B cell (primary cell): ENCODE measurements around the gene PARVB. TPM values are rescaled to one million over a fixed set of nuclear protein-coding genes. Genes with fewer than 3 reads are reported as not detected.

ENCODE experiments used
- ATAC-seq: fragments of 200-7000 bp; cut with Tn5 transposase; one replicate; pipeline ENCODE4 v1.10.0; 2021; ENCODE audit warnings: low read depth, mild to moderate bottlenecking, moderate number of reproducible peaks, moderate library complexity
- CTCF ChIA-PET: fragments of 350-600 bp; sonication (Branson Sonifier 250); formaldehyde crosslinking; loops from one replicate; lab custom pipeline; 2021; ENCODE audit warnings: antibody characterized with exemption, inconsistent platforms; lab: Charles Lee
- POLR2A ChIA-PET: fragments of 350-600 bp; sonication (Branson Sonifier 250); formaldehyde crosslinking; loops from one replicate; lab custom pipeline; 2021; ENCODE audit warnings: antibody characterized with exemption; lab: Charles Lee
- DNase-seq: peaks from one replicate; pipeline ENCODE4 v3.0.0; 2013
- H2AFZ ChIP-seq: 2 replicates; pipeline ENCODE4 v1.6.1; 2012; ENCODE audit warnings: mild to moderate bottlenecking, low read depth, low read length; ENCODE audit not compliant: insufficient read depth, poor library complexity, severe bottlenecking
- H3K27ac ChIP-seq, 2 donors: 1 replicate in 1 of 2; 2 replicates in 1 of 2; pipeline ENCODE4 v1.5.1; 2012 to 2013; ENCODE audit warnings: low read length in 2 of 2, mild to moderate bottlenecking in 2 of 2, moderate library complexity in 1 of 2
- H3K27me3 ChIP-seq, 4 experiments: fragments of 200-600 bp in 1 of 4; sonication (generic) in 1 of 4; replicated peaks in 1 of 4; 1 replicate in 2 of 4; 2 replicates in 2 of 4; pipeline versions ENCODE4 v1.6.1 to v1.7.0; 2013 to 2016; ENCODE audit warnings: low read length in 3 of 4, mild to moderate bottlenecking in 2 of 4, mixed read lengths in 1 of 4, moderate library complexity in 1 of 4; ENCODE audit not compliant: insufficient read depth in 4 of 4, control insufficient read depth in 3 of 4; ENCODE audit errors: control extremely low read depth in 1 of 4
- H3K36me3 ChIP-seq, 2 experiments: replicated peaks in 1 of 2; 1 replicate in 1 of 2; 2 replicates in 1 of 2; pipeline versions ENCODE4 v1.6.1 to v1.7.1; 2013; ENCODE audit warnings: low read length in 1 of 2; ENCODE audit not compliant: insufficient read depth in 2 of 2, control insufficient read depth in 1 of 2; ENCODE audit errors: control extremely low read depth in 1 of 2, extremely low read depth in 1 of 2
- H3K4me1 ChIP-seq, 2 donors: fragments of 200-600 bp in 1 of 2; sonication (generic) in 1 of 2; 1 replicate in 1 of 2; 2 replicates in 1 of 2; pipeline versions ENCODE4 v1.5.1 to v1.6.1; 2013 to 2017; ENCODE audit warnings: low read length in 2 of 2; ENCODE audit not compliant: control insufficient read depth in 2 of 2, insufficient read depth in 2 of 2
- H3K4me2 ChIP-seq: replicated peaks from 2 replicates; pipeline ENCODE3; 2012; ENCODE audit warnings: mild to moderate bottlenecking, low read depth, low read length; ENCODE audit not compliant: poor library complexity, severe bottlenecking
- H3K4me3 ChIP-seq, 5 experiments: fragments of 200-600 bp in 1 of 5; sonication (generic) in 1 of 5; 1 replicate in 3 of 5; 2 replicates in 2 of 5; pipeline versions ENCODE4 v1.5.1 to v1.7.0; 2011 to 2016; ENCODE audit warnings: low read length in 4 of 5, mild to moderate bottlenecking in 4 of 5, low read depth in 2 of 5, control low read depth in 1 of 5, moderate library complexity in 1 of 5; ENCODE audit not compliant: insufficient read depth in 1 of 5; ENCODE audit errors: control extremely low read depth in 1 of 5, extremely low read depth in 1 of 5
- H3K79me2 ChIP-seq: fragments of 200-600 bp; sonication (generic); one replicate; pipeline ENCODE4 v1.6.0; 2016; ENCODE audit warnings: low read length; ENCODE audit not compliant: control insufficient read depth, insufficient read depth
- H3K9ac ChIP-seq: fragments of 200-600 bp; sonication (generic); 2 replicates; pipeline ENCODE4 v1.6.1; 2017; ENCODE audit warnings: mild to moderate bottlenecking, low read length, moderate library complexity
- H3K9me3 ChIP-seq, 3 donors: one replicate each; pipeline versions ENCODE4 v1.6.1 to v1.7.1; 2013; ENCODE audit warnings: low read length in 2 of 3; ENCODE audit not compliant: control insufficient read depth in 2 of 3, insufficient read depth in 1 of 3; ENCODE audit errors: control extremely low read depth in 1 of 3
- H4K20me1 ChIP-seq: 2 replicates; pipeline ENCODE4 v1.6.0; 2012; ENCODE audit warnings: mild to moderate bottlenecking, low read length; ENCODE audit not compliant: insufficient read depth, control insufficient read depth, poor library complexity, severe bottlenecking
- H3K27ac Mint-ChIP-seq: one replicate; pipeline ENCODE4 v1.8.0; 2021; ENCODE audit warnings: mixed read lengths
- H3K27me3 Mint-ChIP-seq: one replicate; pipeline ENCODE4 v1.8.0; 2021; ENCODE audit warnings: mixed read lengths
- H3K4me1 Mint-ChIP-seq: one replicate; pipeline ENCODE4 v1.8.0; 2021; ENCODE audit warnings: mixed read lengths
- H3K4me3 Mint-ChIP-seq: one replicate; pipeline ENCODE4 v1.8.0; 2021; ENCODE audit warnings: mixed read lengths
- H3K9me3 Mint-ChIP-seq: one replicate; pipeline ENCODE4 v1.8.0; 2022; ENCODE audit warnings: mixed read lengths; ENCODE audit not compliant: insufficient read depth
- EZH2 ChIP-seq: IDR thresholded peaks from 2 replicates; pipeline ENCODE4 v1.6.1; 2012; ENCODE audit warnings: borderline replicate concordance, low read depth, mild to moderate bottlenecking, moderate library complexity, low read length; ENCODE audit not compliant: insufficient read depth, poor library complexity, severe bottlenecking
- WGBS: methylation state at CpG from one replicate; pipeline ENCODE4 v1.1.5; 2013; ENCODE audit warnings: missing lambda C conversion rate; ENCODE audit not compliant: insufficient coverage; 5-methylcytosine and 5-hydroxymethylcytosine counted together
- intact Hi-C: fragments of 100-400 bp; cut with micrococcal nuclease; formaldehyde crosslinking; loops from one replicate; pipeline ENCODE4 v1.10.0; 2022
- polyA plus RNA-seq: library from polyadenylated mRNA; depleted of rRNA; stranded (reverse); fragments of >200 nt; gene quantifications from 2 replicates; pipeline ENCODE4 v1.2.3, GENCODE V29; 2012
- total RNA-seq, 2 donors: library from RNA; stranded (reverse); fragments of 120-200 nt in 1 of 2; gene quantifications; 1 replicate in 1 of 2; 2 replicates in 1 of 2; pipeline versions ENCODE4 v1.2.3 to v1.2.4, GENCODE V29; 2013 to 2022
- TF ChIP-seq, protein P1 (sequence below): fragments of 200-600 bp; IDR thresholded peaks from one replicate; pipeline ENCODE4 v1.8.0; 2022; ENCODE audit warnings: antibody characterized with exemption, mild to moderate bottlenecking

PARVB gene
- total and polyA plus RNA-seq, 2 donors (not counting 1 experiment from before 2014, with no cell fraction given): 48.0 to 49.4 TPM

DNA sequence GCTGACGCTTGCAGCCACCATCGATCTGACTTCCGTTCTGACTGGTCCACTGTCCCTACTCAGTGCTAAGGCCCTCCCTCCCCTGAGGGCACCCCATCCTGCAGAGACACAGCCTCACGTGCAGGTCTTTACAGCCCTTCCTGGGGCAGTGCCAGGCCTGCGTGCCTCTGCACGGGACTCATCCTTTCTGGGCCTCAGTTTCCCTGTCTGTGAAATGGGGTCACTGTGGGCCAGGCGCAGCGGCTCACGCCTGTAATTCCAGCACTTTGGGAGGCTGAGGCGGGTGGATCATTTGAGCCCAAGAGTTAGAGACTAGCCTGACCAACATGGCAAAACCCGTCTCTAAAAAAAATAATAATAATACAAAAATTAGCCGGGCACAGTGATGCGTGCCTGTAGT, 138.9 kb downstream of the PARVB start:
- no peak overlapping the region for H2AFZ ChIP-seq
- no peak for DNase-seq
- Mint-ChIP-seq H3K27ac (no peak overlapping the region), H3K4me3 (no peak overlapping the region), H3K9me3 (no peaks in the 10 kb centered on the region), H3K4me1 (no peaks in the 10 kb centered on the region), H3K27me3 (no peaks in the 10 kb centered on the region)
- WGBS: 93% methylated on average over 9 of the region's 13 CpGs
- H3K36me3 ChIP-seq: peaks cover 0 to 39% of the 10 kb centered on the region in 2 experiments
- no peaks in the 10 kb centered on the region for H3K27me3 ChIP-seq
- no peak for ATAC-seq
- no peak overlapping the region for H3K9ac ChIP-seq
- TF ChIP-seq, protein P1, sequence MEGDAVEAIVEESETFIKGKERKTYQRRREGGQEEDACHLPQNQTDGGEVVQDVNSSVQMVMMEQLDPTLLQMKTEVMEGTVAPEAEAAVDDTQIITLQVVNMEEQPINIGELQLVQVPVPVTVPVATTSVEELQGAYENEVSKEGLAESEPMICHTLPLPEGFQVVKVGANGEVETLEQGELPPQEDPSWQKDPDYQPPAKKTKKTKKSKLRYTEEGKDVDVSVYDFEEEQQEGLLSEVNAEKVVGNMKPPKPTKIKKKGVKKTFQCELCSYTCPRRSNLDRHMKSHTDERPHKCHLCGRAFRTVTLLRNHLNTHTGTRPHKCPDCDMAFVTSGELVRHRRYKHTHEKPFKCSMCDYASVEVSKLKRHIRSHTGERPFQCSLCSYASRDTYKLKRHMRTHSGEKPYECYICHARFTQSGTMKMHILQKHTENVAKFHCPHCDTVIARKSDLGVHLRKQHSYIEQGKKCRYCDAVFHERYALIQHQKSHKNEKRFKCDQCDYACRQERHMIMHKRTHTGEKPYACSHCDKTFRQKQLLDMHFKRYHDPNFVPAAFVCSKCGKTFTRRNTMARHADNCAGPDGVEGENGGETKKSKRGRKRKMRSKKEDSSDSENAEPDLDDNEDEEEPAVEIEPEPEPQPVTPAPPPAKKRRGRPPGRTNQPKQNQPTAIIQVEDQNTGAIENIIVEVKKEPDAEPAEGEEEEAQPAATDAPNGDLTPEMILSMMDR: no peak
- TF ChIP-seq EZH2: no peak
- no peaks in the 10 kb centered on the region for H4K20me1 ChIP-seq
- no peaks in the 10 kb centered on the region for H3K79me2 ChIP-seq
- H3K27ac ChIP-seq: no peak overlapping the region
- H3K4me2 ChIP-seq: no peak overlapping the region
- no peak overlapping the region for H3K4me3 ChIP-seq
- no peaks in the 10 kb centered on the region for H3K4me1 ChIP-seq
- ChIA-PET POLR2A (no interaction called here), CTCF (no interaction called here)
- H3K9me3 ChIP-seq: no peaks in the 10 kb centered on the region
- intact Hi-C loops: no loop called here

- intact Hi-C loops: no loop called here
- TF ChIP-seq EZH2: no peak
- TF ChIP-seq, protein P1: no peak
- ChIA-PET POLR2A (no interaction called here), CTCF (interaction anchor here (1.4 kb wide), 1 partner anchor 78 kb away, joined by 3 read pairs; no protein-coding TSS in a partner anchor)
- no peak for DNase-seq
- ATAC-seq: no peak
- Mint-ChIP-seq H3K27ac (no peak overlapping the region), H3K4me3 (no peak overlapping the region), H3K9me3 (no peaks in the 10 kb centered on the region), H3K27me3 (no peaks in the 10 kb centered on the region), H3K4me1 (no peaks in the 10 kb centered on the region)
- Histone ChIP-seq H3K79me2 (no peaks in the 10 kb centered on the region), H3K27me3 (no peaks in the 10 kb centered on the region), H3K9ac (no peak overlapping the region), H3K36me3 (peaks cover 0 to 37% of the 10 kb centered on the region in 2 experiments), H3K27ac (no peak overlapping the region), H2AFZ (no peak overlapping the region), H3K4me2 (no peak overlapping the region), H3K4me3 (no peak overlapping the region), H4K20me1 (no peaks in the 10 kb centered on the region), H3K4me1 (no peaks in the 10 kb centered on the region), H3K9me3 (no peaks in the 10 kb centered on the region)
- 93% methylated on average over 18 of the region's 18 CpGs for WGBS
Observed at GRCh38 chr22:44163536-44163935, 139.4 kb downstream of the PARVB start.
